HEK293T (cell line): ENCODE results near the gene CHCHD10.

Source experiments
- CTCF ChIA-PET: fragments of 350-600 bp; formaldehyde crosslinking; extraction: SDS; loops from one replicate; lab custom pipeline; 2021; ENCODE audit warnings: antibody characterized with exemption, inconsistent platforms; lab: Yijun Ruan, JAX
- POLR2A ChIA-PET: fragments of 350-600 bp; formaldehyde crosslinking; extraction: SDS; loops from one replicate; lab custom pipeline; 2020; ENCODE audit warnings: antibody characterized with exemption, inconsistent platforms; lab: Yijun Ruan, JAX
- DNase-seq: peaks from one replicate; pipeline ENCODE4 v3.0.0; 2012; ENCODE audit warnings: mixed read lengths; ENCODE audit errors: extremely low spot score
- ARNT ChIP-seq: fragments of 450-650 bp; IDR thresholded peaks from 2 replicates; pipeline ENCODE4 v1.6.1; 2017; ENCODE audit warnings: mild to moderate bottlenecking
- BHLHE40 ChIP-seq: fragments of 450-650 bp; IDR thresholded peaks from 2 replicates; pipeline ENCODE4 v1.6.1; 2016; ENCODE audit warnings: mild to moderate bottlenecking, moderate library complexity, borderline replicate concordance
- CTBP1 ChIP-seq: fragments of 450-650 bp; IDR thresholded peaks from 2 replicates; pipeline ENCODE4 v1.6.1; 2016; ENCODE audit warnings: borderline replicate concordance
- ELF4 ChIP-seq: fragments of 450-650 bp; IDR thresholded peaks from 2 replicates; pipeline ENCODE4 v1.6.1; 2017; ENCODE audit warnings: antibody characterized with exemption
- FOXA1 ChIP-seq: fragments of 450-650 bp; IDR thresholded peaks from 2 replicates; pipeline ENCODE4 v1.6.1; 2016; ENCODE audit warnings: mild to moderate bottlenecking
- FOXK2 ChIP-seq: fragments of 450-650 bp; IDR thresholded peaks from 2 replicates; pipeline ENCODE4 v1.6.1; 2016; ENCODE audit warnings: mild to moderate bottlenecking
- FOXM1 ChIP-seq: fragments of 450-650 bp; IDR thresholded peaks from 2 replicates; pipeline ENCODE4 v1.6.1; 2017; ENCODE audit warnings: mild to moderate bottlenecking, borderline replicate concordance
- HDGF ChIP-seq: fragments of 450-650 bp; IDR thresholded peaks from 2 replicates; pipeline ENCODE4 v1.6.1; 2017; ENCODE audit warnings: antibody characterized with exemption, borderline replicate concordance
- L3MBTL2 ChIP-seq: fragments of 450-650 bp; conservative IDR thresholded peaks from 2 replicates; pipeline ENCODE4 v1.6.1; 2016; ENCODE audit warnings: mild to moderate bottlenecking
- LEF1 ChIP-seq: fragments of 450-650 bp; IDR thresholded peaks from 2 replicates; pipeline ENCODE4 v1.6.1; 2017; ENCODE audit warnings: mild to moderate bottlenecking, borderline replicate concordance
- NFRKB ChIP-seq: fragments of 450-650 bp; IDR thresholded peaks from 2 replicates; pipeline ENCODE4 v1.6.1; 2016; ENCODE audit warnings: mild to moderate bottlenecking, moderate library complexity
- PKNOX1 ChIP-seq: fragments of 450-650 bp; IDR thresholded peaks from 2 replicates; pipeline ENCODE4 v1.6.1; 2016
- SP1 ChIP-seq: fragments of 450-650 bp; IDR thresholded peaks from 2 replicates; pipeline ENCODE4 v1.6.1; 2017
- SUZ12 ChIP-seq: fragments of 450-650 bp; IDR thresholded peaks from 2 replicates; pipeline ENCODE4 v1.6.1; 2016; ENCODE audit warnings: mild to moderate bottlenecking
- TARDBP ChIP-seq: fragments of 450-650 bp; IDR thresholded peaks from 2 replicates; pipeline ENCODE4 v1.6.1; 2016
- ZNF384 ChIP-seq: fragments of 450-650 bp; IDR thresholded peaks from 2 replicates; pipeline ENCODE4 v1.6.1; 2016

CHCHD10 gene

GRCh38 chr22:23754980-23755636 is 12.7 kb downstream of the CHCHD10 start:
- DNase-seq, result no peak
- ChIA-PET POLR2A (interaction anchor here (1.0 to 1.3 kb wide), 3 partner anchors 8 to 17 kb away, joined by 3 to 4 read pairs (median 3); partner anchors contain the start of gene C22orf15), CTCF (no interaction called here)
- TF ChIP-seq BHLHE40 (no peak), SP1 (no peak), CTBP1 (no peak), FOXM1 (no peak), NFRKB (no peak), LEF1 (no peak), ARNT (no peak), PKNOX1 (no peak)

- no peak for TF ChIP-seq FOXM1
- TF ChIP-seq HDGF, result no peak
- no peak for TF ChIP-seq CTBP1
- no peak for TF ChIP-seq ELF4
- TF ChIP-seq LEF1, result no peak
- TF ChIP-seq ZNF384, result no peak
- no peak for TF ChIP-seq TARDBP
- no peak for TF ChIP-seq FOXK2
- no peak for TF ChIP-seq SP1
- no peak for TF ChIP-seq L3MBTL2
- no peak for TF ChIP-seq NFRKB
- no peak for TF ChIP-seq FOXA1
- no peak for TF ChIP-seq SUZ12
- no peak for TF ChIP-seq ARNT
- TF ChIP-seq BHLHE40, result no peak
- POLR2A ChIA-PET, result interaction anchor here (0.5 to 1.3 kb wide), 4 partner anchors 9 to 37 kb away, joined by 3 read pairs; partner anchors contain the start of genes C22orf15 and CHCHD10
- CTCF ChIA-PET, result no interaction called here
- DNase-seq, result no peak
These were observed 13.4 kb downstream of the CHCHD10 start, which contains the start of gene VPREB3 for GRCh38 chr22:23754220-23754919. VPREB3 (minus strand) TSS chr22:23754425; CDS start chr22:23754363, 62 bp downstream.

GRCh38 chr22:23753385-23753784 is 14.4 kb downstream of the CHCHD10 start:
- CTCF ChIA-PET, result no interaction called here
- DNase-seq, result no peak
- POLR2A ChIA-PET, result interaction anchor here (1.0 to 1.3 kb wide), 2 partner anchors 36 to 104 kb away, joined by 3 to 6 read pairs; partner anchors contain the start of gene SLC2A11
- no peak for TF ChIP-seq SP1
- no peak for TF ChIP-seq BHLHE40
- no peak for TF ChIP-seq ARNT
- TF ChIP-seq ELF4, result no peak
- TF ChIP-seq HDGF, result no peak
- TF ChIP-seq L3MBTL2, result no peak
- TF ChIP-seq CTBP1, result no peak
- no peak for TF ChIP-seq FOXM1
- TF ChIP-seq FOXA1, result no peak
- no peak for TF ChIP-seq PKNOX1
- no peak for TF ChIP-seq TARDBP
- TF ChIP-seq LEF1, result no peak
- TF ChIP-seq ZNF384, result no peak

- no peak for DNase-seq
- ChIA-PET CTCF (no interaction called here), POLR2A (interaction anchor here (1.3 kb wide), 1 partner anchor 105 kb away, joined by 6 read pairs; the partner anchor contains the start of gene SLC2A11)
- TF ChIP-seq NFRKB, result no peak
- TF ChIP-seq ARNT, result no peak
- TF ChIP-seq BHLHE40, result no peak
- TF ChIP-seq ELF4, result no peak
- no peak for TF ChIP-seq FOXA1
- no peak for TF ChIP-seq PKNOX1
- no peak for TF ChIP-seq L3MBTL2
- TF ChIP-seq LEF1, result no peak
- no peak for TF ChIP-seq ZNF384
- TF ChIP-seq SP1, result no peak
- no peak for TF ChIP-seq SUZ12
- no peak for TF ChIP-seq FOXM1
- no peak for TF ChIP-seq CTBP1
- no peak for TF ChIP-seq TARDBP
- TF ChIP-seq HDGF, result no peak
- TF ChIP-seq FOXK2, result no peak
These were observed 15.0 kb downstream of the CHCHD10 start for GRCh38 chr22:23752750-23753149.

- TF ChIP-seq PKNOX1, result no peak
- no peak for TF ChIP-seq SUZ12
- TF ChIP-seq FOXK2, result no peak
- no peak for TF ChIP-seq FOXM1
- no peak for TF ChIP-seq TARDBP
- no peak for TF ChIP-seq NFRKB
- no peak for TF ChIP-seq ZNF384
- no peak for TF ChIP-seq L3MBTL2
- no peak for TF ChIP-seq HDGF
- no peak for TF ChIP-seq SP1
- no peak for TF ChIP-seq BHLHE40
- no peak for TF ChIP-seq CTBP1
- TF ChIP-seq ELF4, result no peak
- no peak for TF ChIP-seq LEF1
- TF ChIP-seq ARNT, result no peak
- TF ChIP-seq FOXA1, result no peak
- DNase-seq, result no peak
- ChIA-PET CTCF (no interaction called here), POLR2A (interaction anchor here (1.3 to 3.3 kb wide), 4 partner anchors 8 to 105 kb away, joined by 6 to 19 read pairs (median 10); partner anchors contain the start of genes C22orf15, CHCHD10 and SLC2A11)
These were observed 15.6 kb downstream of the CHCHD10 start for GRCh38 chr22:23752090-23752691.
